ENCODE results near the gene SNX9.

The SNX9 gene

DNA sequence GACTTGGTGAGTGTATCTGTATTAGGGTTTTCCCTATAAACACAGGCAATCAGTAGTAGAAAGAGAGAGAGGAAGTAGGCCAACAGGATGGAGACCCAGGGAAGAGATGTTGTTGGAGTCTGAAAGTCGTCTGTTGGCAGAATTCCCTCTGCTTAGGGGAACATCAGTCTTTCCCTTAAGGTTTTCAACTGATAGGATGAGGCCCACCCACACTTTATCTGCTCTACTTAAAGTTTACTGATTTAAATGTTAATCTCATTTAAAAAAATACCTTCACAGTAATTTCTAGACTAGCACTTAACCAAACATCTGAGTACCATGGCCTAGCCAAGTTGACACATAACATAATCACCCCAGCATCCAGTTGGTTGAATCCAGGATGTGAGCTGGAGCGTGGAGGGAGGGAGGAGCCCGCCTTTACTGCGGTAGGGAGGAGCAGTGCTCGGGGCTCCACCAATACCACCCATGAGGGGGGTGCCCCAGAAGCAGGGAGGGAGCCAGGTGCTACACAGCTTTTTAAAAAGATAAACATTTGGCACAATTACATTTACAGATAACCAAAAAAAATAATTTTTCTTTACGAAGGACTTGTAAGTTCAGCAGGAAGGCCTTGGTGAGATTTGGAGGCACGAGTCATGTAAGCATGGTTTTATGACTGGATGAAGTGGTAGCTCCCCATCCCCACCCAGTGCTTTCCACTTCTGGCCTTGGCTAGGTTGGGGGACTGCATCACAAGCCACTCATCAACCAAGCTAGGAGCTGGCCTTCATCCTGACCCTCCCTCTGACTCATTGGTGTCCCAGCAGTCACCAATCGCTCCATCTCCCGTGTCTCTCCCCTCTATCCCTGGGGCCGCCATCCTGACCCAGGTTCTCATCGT, 18.4 kb upstream of the SNX9 start:
- no peak for DNase-seq (ENCODE audit: low read depth)

DNA sequence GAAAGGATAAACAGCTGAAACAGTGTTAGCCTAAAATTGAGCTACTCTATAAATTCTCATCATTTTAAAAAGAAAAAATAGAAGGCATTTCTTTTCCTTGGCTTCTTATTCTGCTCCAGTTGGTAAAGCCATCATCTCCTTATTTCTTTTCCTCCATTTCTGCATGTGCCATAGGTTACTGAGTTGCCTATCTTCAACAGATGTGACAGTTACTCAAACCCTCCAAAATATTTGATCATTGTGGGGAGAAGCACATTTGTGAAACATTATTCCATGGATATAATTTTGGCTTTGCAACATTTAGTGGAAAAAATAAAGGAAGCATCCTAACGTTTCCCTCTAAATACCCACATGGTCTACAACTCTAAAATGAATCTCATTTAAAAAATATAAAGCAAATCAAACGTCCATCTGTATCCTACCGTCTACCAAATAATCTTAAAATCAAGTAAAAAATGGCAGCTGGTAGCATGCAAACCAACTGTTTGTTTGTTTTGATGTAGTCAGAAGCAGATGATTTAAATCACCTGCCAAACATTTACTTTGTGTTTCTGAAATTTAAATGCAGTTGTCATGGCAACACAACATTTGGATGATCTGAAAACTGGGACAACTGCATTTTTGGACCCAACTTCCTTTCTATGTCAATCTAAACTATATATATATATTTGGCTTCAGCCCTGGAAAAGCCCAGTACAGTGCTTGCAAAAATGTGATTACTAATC, 16.8 kb upstream of the SNX9 start:
- no peak for DNase-seq (ENCODE audit: low read depth)

DNA sequence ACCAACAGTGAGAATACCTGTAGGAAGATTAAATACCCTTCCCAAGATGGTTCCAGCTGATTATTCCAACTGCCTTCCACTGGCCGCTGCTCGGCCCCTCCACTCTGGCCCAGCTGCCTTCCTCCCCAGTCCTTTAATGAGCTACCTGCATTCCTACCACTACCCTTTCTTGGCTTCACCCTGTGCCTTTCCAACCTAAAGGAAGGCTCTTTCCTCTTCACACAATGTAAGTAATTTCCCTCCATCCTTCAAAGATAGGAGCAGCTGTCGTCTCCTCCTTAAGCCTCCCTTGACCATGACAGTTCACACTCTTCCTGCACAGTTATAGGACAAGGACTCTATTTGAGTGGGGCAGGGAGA, 16.2 kb upstream of the SNX9 start:
- no peak for DNase-seq (ENCODE audit: low read depth)

GRCh38 chr6:157808405-157808950, 14.6 kb upstream of the SNX9 start:
- no peak for DNase-seq (ENCODE audit: low read depth)

DNA sequence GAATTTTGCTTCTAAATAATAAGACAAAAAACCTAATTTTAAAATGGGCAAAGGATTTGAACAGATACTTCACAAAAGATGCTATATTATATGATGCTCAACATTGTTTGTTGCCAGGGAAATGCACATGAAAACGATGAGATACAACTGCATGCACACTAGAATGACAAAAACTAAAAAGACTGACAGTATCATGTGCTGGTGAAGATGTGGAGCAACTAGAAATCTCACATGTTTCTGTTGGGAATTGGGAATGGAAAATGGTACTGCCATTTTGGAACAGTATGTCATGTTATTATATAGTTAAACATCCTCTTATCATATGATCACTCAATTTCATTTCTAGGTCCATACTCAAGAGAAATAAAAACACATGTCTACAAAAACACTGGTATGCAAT, 13.4 kb upstream of the SNX9 start:
- DNase-seq (ENCODE audit: low read depth) = no peak

DNA sequence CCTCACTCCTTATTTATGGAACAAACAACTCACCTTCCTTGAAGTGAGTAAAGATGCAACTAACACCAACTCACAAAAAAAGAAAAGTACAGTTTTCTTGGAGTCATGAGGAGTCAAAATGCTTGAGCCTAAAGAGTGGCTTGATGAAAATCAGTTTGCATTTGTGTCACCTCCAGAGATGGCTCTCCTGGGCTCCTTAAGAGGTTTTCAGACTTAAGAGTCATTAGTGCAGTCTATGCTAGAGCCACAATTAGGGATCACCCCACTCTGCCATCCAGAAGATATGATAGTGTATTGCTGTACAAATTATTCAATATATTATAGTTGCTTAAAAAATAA, 11.9 kb upstream of the SNX9 start:
- DNase-seq (ENCODE audit: low read depth) = no peak

DNA sequence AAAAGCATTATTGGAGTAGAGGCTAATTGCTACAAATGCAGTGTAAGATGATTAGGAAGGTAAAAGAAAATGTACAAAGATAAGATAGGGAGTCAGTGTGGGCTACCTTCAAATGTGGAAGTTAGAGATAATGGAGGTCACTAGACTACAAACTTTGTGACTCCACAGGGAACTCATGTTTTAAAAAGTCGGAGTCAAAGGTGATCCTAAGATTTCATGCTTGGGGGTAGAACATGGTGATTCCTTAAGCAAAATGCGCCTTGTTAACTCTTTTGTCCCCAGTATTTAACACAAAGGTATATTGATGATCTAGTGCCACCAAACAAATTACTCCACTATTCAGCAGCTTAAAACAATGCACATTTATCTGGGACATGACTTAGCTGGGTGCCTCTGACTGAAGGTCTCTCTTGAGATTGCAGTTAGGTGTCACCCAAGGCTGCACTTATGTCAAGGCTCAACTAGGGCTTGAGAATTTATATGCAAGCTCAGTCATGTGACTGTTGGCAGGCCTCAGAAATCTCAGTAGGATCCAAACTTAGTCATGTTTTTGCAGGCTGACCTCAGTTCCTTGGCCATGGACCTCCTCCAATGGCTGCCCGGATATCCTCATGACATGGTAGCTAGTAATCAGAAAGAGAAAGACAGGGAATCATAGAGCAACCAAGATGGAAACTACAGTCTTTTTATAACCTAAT, 11.4 kb upstream of the SNX9 start:
- DNase-seq (ENCODE audit: low read depth) = no peak

- no peak for DNase-seq (ENCODE audit: low read depth)
Measured at GRCh38 chr6:157812425-157813171, 10.4 kb upstream of the SNX9 start.

- DNase-seq (ENCODE audit: low read depth) = no peak
Measured at GRCh38 chr6:157813191-157813590, 9.9 kb upstream of the SNX9 start.

GRCh38 chr6:157813750-157814455, 9.1 kb upstream of the SNX9 start:
- DNase-seq (ENCODE audit: low read depth) = peak; percentile 70

DNA sequence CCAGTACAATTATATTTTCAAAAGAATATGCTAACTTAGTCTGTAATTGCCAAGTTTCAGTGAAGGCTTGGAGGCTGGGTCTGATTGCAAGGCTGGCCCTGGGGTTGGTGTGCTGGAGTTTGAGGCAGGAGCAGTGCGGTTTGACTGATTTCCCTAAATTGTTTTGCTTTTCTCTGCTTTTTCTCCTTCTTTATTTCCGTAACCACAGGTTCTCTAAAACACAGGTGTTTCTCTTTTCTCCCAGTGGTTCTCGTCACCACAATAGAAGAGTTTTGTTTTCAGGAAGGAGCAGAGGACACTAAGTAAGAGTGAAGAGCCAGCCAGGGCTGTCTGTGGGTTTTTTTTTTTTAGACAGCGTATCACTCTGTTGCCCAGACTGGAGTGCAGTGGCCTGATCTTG, 8.2 kb upstream of the SNX9 start:
- no peak for DNase-seq (ENCODE audit: low read depth)

DNA sequence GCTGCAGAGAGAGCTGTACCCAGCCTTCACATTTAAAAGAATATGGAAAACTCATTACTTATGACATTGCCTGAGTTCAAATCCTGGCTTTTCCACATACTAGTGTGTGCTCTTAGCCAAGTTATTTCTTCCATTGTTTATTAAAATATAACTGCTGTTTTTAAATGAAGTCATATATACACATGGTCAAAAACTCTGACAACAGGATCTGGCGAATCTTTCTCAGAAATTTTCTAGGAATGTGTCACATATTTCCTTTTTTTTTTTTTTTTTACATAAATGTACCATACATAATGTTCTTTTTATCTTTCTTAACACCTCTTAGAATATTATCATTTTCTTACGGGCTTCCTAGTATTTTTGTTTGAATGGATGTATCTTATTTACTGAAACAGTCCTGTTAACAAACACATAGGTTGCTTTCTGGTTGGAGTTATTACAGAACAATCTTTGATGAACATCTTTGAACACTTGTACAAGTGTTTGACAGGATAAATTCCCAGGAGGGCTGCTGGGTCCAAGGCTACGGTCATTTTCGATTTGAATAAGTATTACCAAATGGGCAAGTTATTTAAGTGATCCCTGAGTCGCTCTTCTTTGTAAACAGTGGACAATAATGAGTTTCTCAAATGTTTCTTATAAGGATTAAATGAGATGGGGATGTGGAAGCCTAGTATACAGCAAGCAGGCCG, 1.6 kb upstream of the SNX9 start:
- DNase-seq (ENCODE audit: low read depth) = no peak

- DNase-seq (ENCODE audit: low read depth) = no peak
Measured at GRCh38 chr6:157822245-157823000, 623 bp upstream of the SNX9 start.

DNA sequence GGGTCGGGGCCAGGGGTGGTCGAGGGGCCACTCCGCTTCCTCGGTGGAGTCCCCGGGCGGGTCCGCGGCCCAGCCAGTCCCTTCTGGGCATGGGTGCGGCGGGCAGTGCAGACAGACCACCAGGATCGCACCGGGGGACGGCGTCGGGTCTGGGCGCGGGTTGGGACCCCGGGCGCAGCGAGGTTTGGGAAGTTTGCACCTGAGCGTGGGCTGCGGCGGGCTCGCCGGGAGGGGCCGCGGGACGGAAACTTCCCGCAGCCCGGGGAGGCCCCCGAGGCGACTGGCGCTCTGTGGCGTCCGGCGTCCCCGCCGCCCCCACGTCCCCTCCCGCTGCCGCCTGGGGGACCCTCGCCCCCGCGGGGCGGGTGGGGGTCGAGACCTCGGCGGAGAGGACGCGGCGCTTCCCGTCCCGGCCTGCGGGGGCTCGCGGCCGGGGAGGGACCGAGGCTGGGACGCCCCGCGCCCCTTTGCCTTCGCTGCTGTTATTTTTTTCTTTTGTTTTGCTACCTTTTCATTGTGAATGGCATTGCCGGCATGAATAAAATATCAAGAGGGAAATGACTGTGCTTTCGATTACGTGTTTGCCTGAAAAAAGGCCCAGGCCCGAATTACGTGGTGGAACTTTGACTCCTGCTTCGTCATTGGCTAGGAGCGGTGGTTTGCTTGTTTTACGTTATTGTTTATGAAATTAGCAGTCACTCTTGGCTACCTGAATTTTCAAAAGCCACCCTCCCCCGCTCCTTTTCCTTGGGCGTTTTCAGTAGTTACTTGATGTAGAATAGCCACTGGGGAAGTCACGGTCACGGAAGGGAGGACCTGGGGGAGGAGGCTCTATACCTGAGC, 703 bp downstream of the SNX9 start:
- DNase-seq (ENCODE audit: low read depth) = no peak

GRCh38 chr6:157825243-157825904, 2.3 kb downstream of the SNX9 start:
- DNase-seq (ENCODE audit: low read depth) = no peak

GRCh38 chr6:157830354-157831017, 7.4 kb downstream of the SNX9 start:
- DNase-seq (ENCODE audit: low read depth) = no peak

GRCh38 chr6:157831018-157831369, 7.9 kb downstream of the SNX9 start:
- no peak for DNase-seq (ENCODE audit: low read depth)

Data from GM04504 (cell line).